Esophagus muscularis mucosa (tissue), 4 donors: Measurements from ENCODE around the gene TSPAN19. TPM values are rescaled to one million over a fixed set of nuclear protein-coding genes. Genes with fewer than 3 reads are reported as not detected.

Experiments used
- DNase-seq: peaks from one replicate; pipeline ENCODE4 v3.0.0-alpha.2; 2017; ENCODE audit errors: extremely low spot score
- H3K27ac ChIP-seq, 4 donors: fragments of 200-600 bp; sonication (generic); replicated peaks in 1 of 4; 1 replicate in 3 of 4; 2 replicates in 1 of 4; pipeline ENCODE4 v1.5.1; 2016 to 2019; ENCODE audit warnings: mild to moderate bottlenecking in 1 of 4
- H3K27me3 ChIP-seq, 4 donors: fragments of 200-600 bp; sonication (generic); one replicate each; pipeline versions ENCODE4 v1.5.1 to v1.6.0; 2016 to 2019
- H3K36me3 ChIP-seq, 4 donors: fragments of 200-600 bp; sonication (generic); one replicate each; pipeline ENCODE4 v1.5.1; 2016 to 2019
- H3K4me1 ChIP-seq, 4 donors: fragments of 200-600 bp; sonication (generic); one replicate each; pipeline ENCODE4 v1.5.1; 2016 to 2019
- H3K4me3 ChIP-seq, 4 donors: fragments of 200-600 bp; sonication (generic); 1 replicate in 2 of 4; 2 replicates in 2 of 4; pipeline ENCODE4 v1.5.1; 2016 to 2019; ENCODE audit warnings: mild to moderate bottlenecking in 4 of 4, moderate library complexity in 1 of 4
- H3K9me3 ChIP-seq, 4 donors: fragments of 200-600 bp; sonication (generic); 1 replicate in 3 of 4; 2 replicates in 1 of 4; pipeline ENCODE4 v1.5.1; 2016 to 2019
- EP300 ChIP-seq: sonication (generic); formaldehyde crosslinking; IDR thresholded peaks from one replicate; pipeline ENCODE4 v1.6.1; 2017; ENCODE audit warnings: antibody characterized with exemption
- POLR2A ChIP-seq: fragments of 450-650 bp; IDR thresholded peaks from one replicate; pipeline ENCODE4 v1.6.1; 2017; ENCODE audit warnings: antibody characterized with exemption, moderate library complexity, mild to moderate bottlenecking, low read depth
- POLR2AphosphoS5 ChIP-seq, 2 donors: sonication (generic); formaldehyde crosslinking; IDR thresholded peaks; one replicate each; pipeline ENCODE4 v1.6.1; 2017; ENCODE audit warnings: antibody characterized with exemption in 2 of 2
- WGBS: methylation state at CpG from one replicate; pipeline ENCODE4 v1.1.5; 2018; 5-methylcytosine and 5-hydroxymethylcytosine counted together
- intact Hi-C: fragments of 100-400 bp; cut with DNase I; formaldehyde crosslinking; loops from one replicate; pipeline ENCODE4 v1.15.1; 2023
- total RNA-seq, 4 donors: library from RNA; depleted of rRNA; stranded (reverse); fragments of >200 nt; gene quantifications; one replicate each; pipeline versions ENCODE4 v1.1.0 to v1.2.1, GENCODE V29; 2016
- TF ChIP-seq, protein P1 (sequence below), 3 experiments: fragments of 200-600 bp in 2 of 3; fragments of 450-650 bp in 1 of 3; sonication (generic) in 2 of 3; IDR thresholded peaks; one replicate each; pipeline ENCODE4 v1.5.1; 2017 to 2019; ENCODE audit warnings: antibody characterized with exemption in 3 of 3, mild to moderate bottlenecking in 2 of 3, moderate library complexity in 1 of 3

Gene TSPAN19
- total RNA-seq, 4 donors from 2014 or later, result not detected

DNA sequence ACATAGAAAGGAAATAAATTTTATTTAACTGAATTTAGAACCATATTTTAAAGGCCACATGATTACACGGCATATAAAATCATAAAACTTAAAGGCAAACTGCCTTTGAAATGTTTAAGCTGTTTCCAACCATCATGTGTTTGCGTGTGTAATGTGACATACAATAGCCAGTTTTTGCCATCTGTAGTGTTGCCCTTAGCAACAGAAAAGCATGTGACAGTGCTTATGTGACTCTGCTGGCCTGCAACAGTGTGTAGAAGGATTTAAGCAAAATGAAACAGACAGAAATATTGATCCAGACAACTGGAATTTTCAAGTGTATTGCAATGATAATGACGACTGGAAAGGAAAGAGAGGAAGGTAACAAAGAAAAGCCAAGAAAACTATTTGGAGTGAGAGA, 49.5 kb downstream of the TSPAN19 start:
- intact Hi-C loops, result no loop called here
- Histone ChIP-seq H3K4me3 (no peak overlapping the region), H3K27me3 (no peaks in the 10 kb centered on the region), H3K27ac (no peak overlapping the region), H3K9me3 (no peaks in the 10 kb centered on the region), H3K4me1 (no peaks in the 10 kb centered on the region), H3K36me3 (no peaks in the 10 kb centered on the region)
- no peak for DNase-seq
- 60% methylated on average over 3 of the region's 3 CpGs for WGBS
- no peak for TF ChIP-seq POLR2AphosphoS5 (IDR thresholded peaks at IDR 0.05)
- TF ChIP-seq, protein P1, sequence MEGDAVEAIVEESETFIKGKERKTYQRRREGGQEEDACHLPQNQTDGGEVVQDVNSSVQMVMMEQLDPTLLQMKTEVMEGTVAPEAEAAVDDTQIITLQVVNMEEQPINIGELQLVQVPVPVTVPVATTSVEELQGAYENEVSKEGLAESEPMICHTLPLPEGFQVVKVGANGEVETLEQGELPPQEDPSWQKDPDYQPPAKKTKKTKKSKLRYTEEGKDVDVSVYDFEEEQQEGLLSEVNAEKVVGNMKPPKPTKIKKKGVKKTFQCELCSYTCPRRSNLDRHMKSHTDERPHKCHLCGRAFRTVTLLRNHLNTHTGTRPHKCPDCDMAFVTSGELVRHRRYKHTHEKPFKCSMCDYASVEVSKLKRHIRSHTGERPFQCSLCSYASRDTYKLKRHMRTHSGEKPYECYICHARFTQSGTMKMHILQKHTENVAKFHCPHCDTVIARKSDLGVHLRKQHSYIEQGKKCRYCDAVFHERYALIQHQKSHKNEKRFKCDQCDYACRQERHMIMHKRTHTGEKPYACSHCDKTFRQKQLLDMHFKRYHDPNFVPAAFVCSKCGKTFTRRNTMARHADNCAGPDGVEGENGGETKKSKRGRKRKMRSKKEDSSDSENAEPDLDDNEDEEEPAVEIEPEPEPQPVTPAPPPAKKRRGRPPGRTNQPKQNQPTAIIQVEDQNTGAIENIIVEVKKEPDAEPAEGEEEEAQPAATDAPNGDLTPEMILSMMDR (IDR thresholded peaks at IDR 0.05), result no peak
- no peak for TF ChIP-seq EP300
- TF ChIP-seq POLR2A, result no peak

DNA sequence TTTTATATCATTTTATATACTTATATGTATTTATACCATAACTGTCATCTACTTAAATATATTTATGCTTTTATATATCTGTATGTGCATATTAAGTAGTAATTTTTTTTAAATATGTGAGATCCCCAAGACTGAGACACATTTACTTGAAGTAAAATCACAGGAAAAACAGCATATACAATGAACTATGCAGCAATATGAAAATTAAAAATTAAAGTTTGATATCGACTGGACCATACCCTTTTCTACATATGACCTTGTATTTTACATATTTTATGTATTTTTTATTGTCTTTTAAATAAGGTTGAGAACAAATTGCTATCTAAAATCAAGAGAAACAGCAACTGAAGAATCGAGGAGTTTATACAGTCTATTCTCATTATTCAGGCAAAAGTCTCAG, 50.0 kb downstream of the TSPAN19 start:
- no peaks in the 10 kb centered on the region for H3K27me3 ChIP-seq
- DNase-seq, result no peak
- H3K36me3 ChIP-seq, result no peaks in the 10 kb centered on the region
- no peaks in the 10 kb centered on the region for H3K4me1 ChIP-seq
- H3K27ac ChIP-seq, result no peak overlapping the region
- TF ChIP-seq EP300 (no peak), POLR2A (no peak), POLR2AphosphoS5 (IDR thresholded peaks at IDR 0.05) (no peak)
- TF ChIP-seq, protein P1 (IDR thresholded peaks at IDR 0.05), result no peak
- intact Hi-C loops, result no loop called here
- 88% methylated on average over 2 of the region's 2 CpGs for WGBS
- no peak overlapping the region for H3K4me3 ChIP-seq
- H3K9me3 ChIP-seq, result no peaks in the 10 kb centered on the region

DNA sequence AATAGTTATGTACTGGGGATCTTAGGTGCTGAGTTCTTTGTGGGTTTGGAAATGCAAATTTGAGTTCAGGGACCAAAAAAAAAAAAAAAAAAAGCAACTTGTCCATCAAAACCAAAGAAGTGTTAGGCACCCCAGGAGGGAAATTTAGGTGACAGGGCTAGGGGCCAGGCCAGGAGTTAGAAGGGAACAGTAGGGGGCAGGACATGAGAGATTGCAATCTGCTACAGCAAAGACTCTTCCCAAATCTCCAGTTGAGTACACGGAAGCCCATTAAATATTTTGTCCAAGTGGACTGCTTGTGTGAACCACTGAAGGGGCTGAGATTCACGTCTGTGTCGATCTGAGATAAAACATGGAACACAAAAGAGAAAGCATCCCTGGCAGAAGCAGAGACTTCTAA, 52.8 kb downstream of the TSPAN19 start:
- Histone ChIP-seq H3K27me3 (no peaks in the 10 kb centered on the region), H3K36me3 (no peaks in the 10 kb centered on the region), H3K4me3 (no peak overlapping the region), H3K9me3 (no peaks in the 10 kb centered on the region), H3K4me1 (no peaks in the 10 kb centered on the region), H3K27ac (no peak overlapping the region)
- intact Hi-C loops, result no loop called here
- DNase-seq, result no peak
- 76% methylated on average over 3 of the region's 3 CpGs for WGBS
- TF ChIP-seq POLR2AphosphoS5 (IDR thresholded peaks at IDR 0.05) (no peak), POLR2A (no peak), EP300 (no peak)
- TF ChIP-seq, protein P1 (IDR thresholded peaks at IDR 0.05), result no peak

DNA sequence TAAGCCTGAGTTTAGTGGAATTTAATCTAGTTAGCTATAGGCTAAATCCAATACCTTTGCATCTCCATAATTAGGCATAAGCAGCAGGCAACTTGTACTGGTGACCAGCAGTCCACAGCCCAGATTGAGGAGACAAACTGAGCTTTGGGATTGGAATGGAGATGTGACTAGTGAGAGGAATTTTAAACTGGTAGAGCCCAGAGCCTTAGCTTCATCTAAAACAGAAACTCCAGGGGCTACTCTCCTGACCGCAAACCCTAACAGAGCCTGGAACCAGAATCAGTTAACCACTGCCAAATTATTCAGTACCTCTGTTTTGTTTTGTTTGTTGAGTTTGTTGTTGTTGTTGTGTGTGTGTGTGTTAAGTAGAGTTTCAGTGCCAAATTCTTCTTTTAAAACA, 53.2 kb downstream of the TSPAN19 start:
- TF ChIP-seq EP300 (no peak), POLR2AphosphoS5 (IDR thresholded peaks at IDR 0.05) (no peak), POLR2A (no peak)
- TF ChIP-seq, protein P1 (IDR thresholded peaks at IDR 0.05), result no peak
- no peak for DNase-seq
- Histone ChIP-seq H3K36me3 (no peaks in the 10 kb centered on the region), H3K9me3 (no peaks in the 10 kb centered on the region), H3K4me3 (no peak overlapping the region), H3K27me3 (no peaks in the 10 kb centered on the region), H3K4me1 (no peaks in the 10 kb centered on the region), H3K27ac (no peak overlapping the region)
- intact Hi-C loops, result no loop called here
- WGBS, result 100% methylated on average over 1 of the region's 1 CpG

DNA sequence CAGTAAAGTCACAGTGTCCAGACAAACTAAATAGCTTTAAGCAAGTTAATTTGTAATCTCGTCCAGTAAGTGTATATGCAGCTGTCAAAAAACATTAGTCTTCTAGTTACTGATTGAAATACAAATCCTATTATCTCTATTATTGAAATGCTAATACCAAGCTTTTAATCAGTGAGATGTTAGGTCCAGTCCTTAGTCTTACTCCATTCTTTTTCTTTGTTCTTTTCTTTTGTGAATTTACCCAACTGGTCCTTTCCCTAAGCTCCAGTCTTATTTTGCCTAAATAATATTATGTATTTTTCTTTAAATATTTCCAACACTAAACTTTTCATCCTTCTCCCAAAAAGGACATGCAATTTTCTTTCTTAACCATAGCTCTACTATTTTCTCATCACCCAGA, 57.2 kb downstream of the TSPAN19 start:
- Histone ChIP-seq H3K9me3 (no peaks in the 10 kb centered on the region), H3K4me1 (no peaks in the 10 kb centered on the region), H3K27ac (no peak overlapping the region), H3K36me3 (no peaks in the 10 kb centered on the region), H3K27me3 (no peaks in the 10 kb centered on the region), H3K4me3 (no peak overlapping the region)
- no peak for DNase-seq
- WGBS, result 15% methylated on average over 1 of the region's 1 CpG
- intact Hi-C loops, result no loop called here
- TF ChIP-seq POLR2AphosphoS5 (IDR thresholded peaks at IDR 0.05), result no peak
- TF ChIP-seq POLR2A, result no peak
- TF ChIP-seq, protein P1 (IDR thresholded peaks at IDR 0.05), result no peak
- TF ChIP-seq EP300, result no peak
